Ishikawa (cell line): ENCODE data around the gene DNM2.

Experiments
- CEBPB ChIP-seq: IDR thresholded peaks from 2 replicates; pipeline ENCODE4 v1.6.1; 2012
- CREB1 ChIP-seq: IDR thresholded peaks from 2 replicates; pipeline ENCODE4 v1.6.1; 2012; ENCODE audit warnings: low read depth
- EGR1 ChIP-seq: IDR thresholded peaks from 2 replicates; pipeline ENCODE4 v1.6.1; 2012
- EP300 ChIP-seq: IDR thresholded peaks from 2 replicates; pipeline ENCODE4 v1.6.1; 2012; ENCODE audit warnings: borderline replicate concordance
- FOXM1 ChIP-seq: IDR thresholded peaks from 2 replicates; pipeline ENCODE4 v1.6.1; 2012; ENCODE audit warnings: low read depth, borderline replicate concordance
- NFIC ChIP-seq: IDR thresholded peaks from 2 replicates; pipeline ENCODE4 v1.6.1; 2012
- RAD21 ChIP-seq: IDR thresholded peaks from 2 replicates; pipeline ENCODE4 v1.6.1; 2012; ENCODE audit warnings: low read depth
- REST ChIP-seq: IDR thresholded peaks from 2 replicates; pipeline ENCODE4 v1.6.1; 2012; ENCODE audit warnings: low read depth, mild to moderate bottlenecking
- TAF1 ChIP-seq: IDR thresholded peaks from 2 replicates; pipeline ENCODE4 v1.6.1; 2012; ENCODE audit warnings: low read depth, mild to moderate bottlenecking
- TCF12 ChIP-seq: IDR thresholded peaks from 2 replicates; pipeline ENCODE4 v1.6.1; 2012; ENCODE audit warnings: low read depth
- TEAD4 ChIP-seq: IDR thresholded peaks from 2 replicates; pipeline ENCODE4 v1.6.1; 2012
- YY1 ChIP-seq: IDR thresholded peaks from 2 replicates; pipeline ENCODE4 v1.6.1; 2012; ENCODE audit warnings: low read depth
- ZBTB7A ChIP-seq: IDR thresholded peaks from 2 replicates; pipeline ENCODE4 v1.6.1; 2012; ENCODE audit warnings: low read depth
- TF ChIP-seq, protein P1 (sequence below): IDR thresholded peaks from 2 replicates; pipeline ENCODE4 v1.6.1; 2012

DNM2 gene

GRCh38 chr19:10815969-10816644 lies 98.2 kb downstream of the DNM2 start:
- TF ChIP-seq FOXM1 (no peak), YY1 (no peak), TEAD4 (no peak), CREB1 (no peak), TAF1 (no peak), ZBTB7A (no peak), REST (no peak), NFIC (no peak), RAD21 (no peak), TCF12 (no peak), CEBPB (no peak)
- TF ChIP-seq, protein P1, sequence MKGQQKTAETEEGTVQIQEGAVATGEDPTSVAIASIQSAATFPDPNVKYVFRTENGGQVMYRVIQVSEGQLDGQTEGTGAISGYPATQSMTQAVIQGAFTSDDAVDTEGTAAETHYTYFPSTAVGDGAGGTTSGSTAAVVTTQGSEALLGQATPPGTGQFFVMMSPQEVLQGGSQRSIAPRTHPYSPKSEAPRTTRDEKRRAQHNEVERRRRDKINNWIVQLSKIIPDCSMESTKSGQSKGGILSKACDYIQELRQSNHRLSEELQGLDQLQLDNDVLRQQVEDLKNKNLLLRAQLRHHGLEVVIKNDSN: no peak

GRCh38 chr19:10816691-10817090 lies 98.8 kb downstream of the DNM2 start:
- TF ChIP-seq RAD21 (no peak), EP300 (no peak), NFIC (no peak), ZBTB7A (no peak), TEAD4 (no peak), EGR1 (no peak), TAF1 (no peak), CEBPB (no peak)

DNA sequence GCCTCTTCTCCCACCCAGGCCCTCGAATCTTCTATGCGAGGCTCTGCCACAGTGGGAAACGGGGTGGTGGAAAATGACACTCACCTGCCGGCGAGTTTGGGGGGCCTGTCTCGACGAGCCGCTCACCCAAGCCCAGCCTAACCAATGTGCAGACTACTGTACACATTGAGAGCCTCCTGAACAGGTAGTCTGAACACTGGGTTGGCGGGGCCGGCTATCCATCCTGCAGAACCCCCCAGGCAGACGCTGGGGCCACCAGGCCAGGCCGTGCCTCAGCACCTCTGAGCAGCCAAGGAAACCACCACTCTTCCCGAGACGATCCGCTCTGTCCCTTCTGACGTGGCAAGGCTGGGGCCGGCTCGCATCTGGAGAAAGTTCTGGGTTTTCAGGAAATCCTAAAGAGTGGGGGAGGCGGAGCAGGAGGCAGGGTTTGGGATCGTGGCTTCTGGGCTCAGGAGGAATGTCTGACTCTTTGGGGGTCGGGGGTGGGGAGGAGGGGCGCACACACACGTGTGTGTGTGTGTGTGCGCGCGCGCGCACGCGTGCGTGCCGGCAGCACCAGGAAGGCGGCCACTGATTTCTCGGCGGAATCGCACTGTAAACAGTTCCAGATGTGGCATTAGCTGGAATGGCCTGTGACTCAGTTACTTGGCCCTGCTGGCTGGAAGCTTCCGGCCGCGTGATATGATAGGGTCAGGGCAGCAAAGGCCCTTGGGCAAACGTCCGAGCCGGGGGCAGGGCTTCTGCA lies 99.6 kb downstream of the DNM2 start:
- no peak for TF ChIP-seq CREB1
- no peak for TF ChIP-seq RAD21
- TF ChIP-seq FOXM1: no peak
- TF ChIP-seq YY1: no peak
- no peak for TF ChIP-seq TAF1
- TF ChIP-seq REST: no peak
- no peak for TF ChIP-seq CEBPB
- TF ChIP-seq TEAD4: no peak
- TF ChIP-seq EP300: no peak
- TF ChIP-seq, protein P1: no peak
- TF ChIP-seq ZBTB7A: no peak
- no peak for TF ChIP-seq EGR1
- no peak for TF ChIP-seq TCF12

GRCh38 chr19:10818301-10819123 lies 100.6 kb downstream of the DNM2 start:
- TF ChIP-seq REST: no peak
- no peak for TF ChIP-seq TCF12
